ENCODE results near the gene EIF1. TPM values are rescaled to one million over a fixed set of nuclear protein-coding genes. Genes with fewer than 3 reads are reported as not detected.

Gene EIF1
- total and polyA plus RNA-seq, 2 donors (not counting 1 experiment from before 2014, with no cell fraction given), result 773 to 2,045 TPM

GRCh38 chr17:41653421-41653820, 35.3 kb upstream of the EIF1 start:
- Histone ChIP-seq H4K20me1 (ENCODE audit: control insufficient read depth, insufficient read depth, low read length, poor library complexity, severe bottlenecking) (no peaks in the 10 kb centered on the region), H3K27me3 (replicated peaks in 1 of 4; ENCODE audit: control extremely low read depth in 1 of 4, control insufficient read depth in 3 of 4, insufficient read depth in 4 of 4, low read length in 3 of 4) (no peaks in the 10 kb centered on the region), H3K9me3 (ENCODE audit: control extremely low read depth in 1 of 3, control insufficient read depth in 2 of 3, insufficient read depth in 1 of 3, low read length in 2 of 3) (no peaks in the 10 kb centered on the region), H3K79me2 (ENCODE audit: control insufficient read depth, insufficient read depth, low read length) (no peaks in the 10 kb centered on the region), H2AFZ (ENCODE audit: insufficient read depth, low read depth, low read length, poor library complexity, severe bottlenecking) (no peak overlapping the region), H3K4me1 (ENCODE audit: control insufficient read depth in 2 of 2, insufficient read depth in 2 of 2, low read length in 2 of 2) (peaks cover 4 to 10% of the 10 kb centered on the region in 2 donors), H3K4me3 (ENCODE audit: control extremely low read depth in 1 of 5, extremely low read depth in 1 of 5, insufficient read depth in 1 of 5, low read depth in 2 of 5, low read length in 4 of 5) (no peak overlapping the region), H3K4me2 (replicated peaks; ENCODE audit: low read depth, low read length, poor library complexity, severe bottlenecking) (no peak overlapping the region), H3K27ac (ENCODE audit: low read length in 2 of 2) (no peak overlapping the region), H3K36me3 (replicated peaks in 1 of 2; ENCODE audit: control extremely low read depth in 1 of 2, control insufficient read depth in 1 of 2, extremely low read depth in 1 of 2, insufficient read depth in 2 of 2, low read length in 1 of 2) (no peaks in the 10 kb centered on the region), H3K9ac (ENCODE audit: low read length) (no peak overlapping the region)
- DNase-seq (no peak), ATAC-seq (ENCODE audit: low read depth) (no peak)
- peaks cover 4% of the 10 kb centered on the region for H3K4me1 Mint-ChIP-seq
- no peak for TF ChIP-seq EZH2 (IDR thresholded peaks at IDR 0.05; ENCODE audit: borderline replicate concordance, insufficient read depth, low read depth, low read length, poor library complexity, severe bottlenecking)
- TF ChIP-seq, protein P1, sequence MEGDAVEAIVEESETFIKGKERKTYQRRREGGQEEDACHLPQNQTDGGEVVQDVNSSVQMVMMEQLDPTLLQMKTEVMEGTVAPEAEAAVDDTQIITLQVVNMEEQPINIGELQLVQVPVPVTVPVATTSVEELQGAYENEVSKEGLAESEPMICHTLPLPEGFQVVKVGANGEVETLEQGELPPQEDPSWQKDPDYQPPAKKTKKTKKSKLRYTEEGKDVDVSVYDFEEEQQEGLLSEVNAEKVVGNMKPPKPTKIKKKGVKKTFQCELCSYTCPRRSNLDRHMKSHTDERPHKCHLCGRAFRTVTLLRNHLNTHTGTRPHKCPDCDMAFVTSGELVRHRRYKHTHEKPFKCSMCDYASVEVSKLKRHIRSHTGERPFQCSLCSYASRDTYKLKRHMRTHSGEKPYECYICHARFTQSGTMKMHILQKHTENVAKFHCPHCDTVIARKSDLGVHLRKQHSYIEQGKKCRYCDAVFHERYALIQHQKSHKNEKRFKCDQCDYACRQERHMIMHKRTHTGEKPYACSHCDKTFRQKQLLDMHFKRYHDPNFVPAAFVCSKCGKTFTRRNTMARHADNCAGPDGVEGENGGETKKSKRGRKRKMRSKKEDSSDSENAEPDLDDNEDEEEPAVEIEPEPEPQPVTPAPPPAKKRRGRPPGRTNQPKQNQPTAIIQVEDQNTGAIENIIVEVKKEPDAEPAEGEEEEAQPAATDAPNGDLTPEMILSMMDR (IDR thresholded peaks at IDR 0.05), result no peak
- no peaks in the 10 kb centered on the region for H3K9me3 Mint-ChIP-seq (ENCODE audit: insufficient read depth)
- ChIA-PET POLR2A (no interaction called here), CTCF (interaction anchor here (1.8 to 11.9 kb wide), 2 partner anchors 12 to 103 kb away, joined by 6 to 438 read pairs; no protein-coding TSS in a partner anchor)
- intact Hi-C loops (cut with micrococcal nuclease), result no loop called here
- no peak overlapping the region for H3K4me3 Mint-ChIP-seq
- WGBS (ENCODE audit: insufficient coverage), result 89% methylated on average over 1 of the region's 5 CpGs
- no peak overlapping the region for H3K27ac Mint-ChIP-seq
- no peaks in the 10 kb centered on the region for H3K27me3 Mint-ChIP-seq

DNA sequence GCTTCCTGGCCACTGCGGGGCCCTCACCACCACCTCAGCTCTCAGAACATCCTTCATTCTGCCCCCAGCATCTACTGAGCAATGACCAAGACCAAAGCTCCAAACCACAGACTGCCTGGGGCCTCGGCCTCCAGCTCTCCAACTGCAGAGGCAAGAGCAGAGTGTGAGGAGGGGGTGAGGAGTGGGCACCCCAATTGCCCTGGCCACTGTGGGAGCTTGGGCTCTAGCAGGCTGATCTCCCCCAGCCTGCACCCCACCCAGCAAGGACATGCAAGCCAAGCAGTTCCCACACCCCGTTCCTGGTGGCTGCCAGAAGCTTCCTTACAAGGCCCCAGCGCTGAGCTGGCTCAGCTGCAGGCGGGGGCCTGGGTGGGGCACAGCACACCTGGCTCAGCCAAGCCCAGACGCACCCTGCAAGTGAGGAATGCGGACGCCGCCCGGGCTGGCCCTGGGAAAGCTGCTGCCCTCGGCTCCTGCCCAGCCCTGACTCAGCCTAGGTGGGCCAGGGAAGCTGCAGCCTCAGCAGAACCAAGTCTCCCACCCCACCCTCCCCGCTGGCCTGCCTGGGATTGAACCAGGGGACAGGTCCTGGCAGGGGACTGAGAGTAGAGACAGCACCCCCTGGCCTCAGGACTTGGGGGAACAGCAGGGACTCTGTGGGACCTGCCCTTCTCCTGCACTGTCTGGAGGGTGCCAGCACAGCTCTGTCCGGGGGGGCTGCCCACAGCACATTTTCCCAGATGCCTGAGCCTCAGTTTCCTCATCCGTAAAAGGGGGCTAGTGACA, 34.6 kb upstream of the EIF1 start:
- H2AFZ ChIP-seq (ENCODE audit: insufficient read depth, low read depth, low read length, poor library complexity, severe bottlenecking), result no peak overlapping the region
- peaks cover 0 to 3% of the 10 kb centered on the region in 2 donors for H3K4me1 ChIP-seq (ENCODE audit: control insufficient read depth in 2 of 2, insufficient read depth in 2 of 2, low read length in 2 of 2)
- no peaks in the 10 kb centered on the region for H3K9me3 ChIP-seq (ENCODE audit: control extremely low read depth in 1 of 3, control insufficient read depth in 2 of 3, insufficient read depth in 1 of 3, low read length in 2 of 3)
- no peaks in the 10 kb centered on the region for H3K9me3 Mint-ChIP-seq (ENCODE audit: insufficient read depth)
- H3K27ac Mint-ChIP-seq, result no peak overlapping the region
- H3K4me3 ChIP-seq (ENCODE audit: control extremely low read depth in 1 of 5, extremely low read depth in 1 of 5, insufficient read depth in 1 of 5, low read depth in 2 of 5, low read length in 4 of 5), result no peak overlapping the region
- H3K36me3 ChIP-seq (replicated peaks in 1 of 2; ENCODE audit: control extremely low read depth in 1 of 2, control insufficient read depth in 1 of 2, extremely low read depth in 1 of 2, insufficient read depth in 2 of 2, low read length in 1 of 2), result no peaks in the 10 kb centered on the region
- H4K20me1 ChIP-seq (ENCODE audit: control insufficient read depth, insufficient read depth, low read length, poor library complexity, severe bottlenecking), result no peaks in the 10 kb centered on the region
- DNase-seq, result no peak
- H3K4me3 Mint-ChIP-seq, result no peak overlapping the region
- no peak overlapping the region for H3K9ac ChIP-seq (ENCODE audit: low read length)
- intact Hi-C loops (cut with micrococcal nuclease), result no loop called here
- ChIA-PET CTCF (interaction anchor here (11.9 kb wide), 1 partner anchor 11 kb away, joined by 438 read pairs; no protein-coding TSS in a partner anchor), POLR2A (no interaction called here)
- no peaks in the 10 kb centered on the region for H3K4me1 Mint-ChIP-seq
- ATAC-seq (ENCODE audit: low read depth), result no peak
- TF ChIP-seq EZH2 (IDR thresholded peaks at IDR 0.05; ENCODE audit: borderline replicate concordance, insufficient read depth, low read depth, low read length, poor library complexity, severe bottlenecking), result no peak
- TF ChIP-seq, protein P1 (IDR thresholded peaks at IDR 0.05), result no peak
- no peaks in the 10 kb centered on the region for H3K27me3 Mint-ChIP-seq
- 84% methylated on average over 13 of the region's 14 CpGs for WGBS (ENCODE audit: insufficient coverage)
- no peak overlapping the region for H3K4me2 ChIP-seq (replicated peaks; ENCODE audit: low read depth, low read length, poor library complexity, severe bottlenecking)
- no peaks in the 10 kb centered on the region for H3K79me2 ChIP-seq (ENCODE audit: control insufficient read depth, insufficient read depth, low read length)
- H3K27me3 ChIP-seq (replicated peaks in 1 of 4; ENCODE audit: control extremely low read depth in 1 of 4, control insufficient read depth in 3 of 4, insufficient read depth in 4 of 4, low read length in 3 of 4), result no peaks in the 10 kb centered on the region
- H3K27ac ChIP-seq (ENCODE audit: low read length in 2 of 2), result no peak overlapping the region

Measured in B cell (primary cell).